Thyroid gland (tissue), 4 donors: ENCODE results near the gene RNF186.

Experiments used
- CTCF ChIP-seq, 6 experiments: fragments of 200-600 bp in 3 of 6; fragments of 450-650 bp in 3 of 6; sonication (generic) in 3 of 6; IDR thresholded peaks; one replicate each; pipeline ENCODE4 v1.5.1; 2016 to 2019; ENCODE audit warnings: antibody characterized with exemption in 6 of 6, mild to moderate bottlenecking in 2 of 6, inconsistent platforms in 1 of 6, moderate library complexity in 1 of 6
- POLR2A ChIP-seq, 2 donors: fragments of 450-650 bp; IDR thresholded peaks; one replicate each; pipeline ENCODE4 v1.6.1; 2017; ENCODE audit warnings: antibody characterized with exemption in 2 of 2, mild to moderate bottlenecking in 2 of 2, moderate library complexity in 1 of 2

GRCh38 chr1:19793360-19794046 lies 21.6 kb downstream of the RNF186 start:
- TF ChIP-seq POLR2A (IDR thresholded peaks at IDR 0.05): no peak
- no peak for TF ChIP-seq CTCF (IDR thresholded peaks at IDR 0.05)
